PFSK-1 (cell line): Measurements from ENCODE around the gene CACNG4.

ENCODE experiments used
- FOXP2 ChIP-seq: optimal IDR thresholded peaks from 2 replicates; pipeline ENCODE3; 2011; ENCODE audit warnings: borderline replicate concordance, control low read depth, inconsistent platforms; ENCODE audit not compliant: insufficient read depth; ENCODE audit errors: extremely low read length, extremely low read depth
- POLR2AphosphoS5 ChIP-seq: IDR thresholded peaks from 2 replicates; pipeline ENCODE4 v1.6.1; 2012; ENCODE audit warnings: low read depth, mild to moderate bottlenecking, control low read depth, low read length, moderate library complexity
- SIN3A ChIP-seq: IDR thresholded peaks from 2 replicates; pipeline ENCODE4 v1.6.1; 2012; ENCODE audit warnings: mild to moderate bottlenecking, low read length, moderate library complexity, borderline replicate concordance; ENCODE audit not compliant: insufficient read depth
- TAF1 ChIP-seq: IDR thresholded peaks from 2 replicates; pipeline ENCODE4 v1.6.1; 2012; ENCODE audit warnings: low read length, control low read depth, borderline replicate concordance; ENCODE audit not compliant: insufficient read depth
- TF ChIP-seq, protein P1 (sequence below), 2 experiments: IDR thresholded peaks; 2 replicates each; pipeline versions ENCODE4 v1.6.1 to v1.8.0; 2011 to 2012; ENCODE audit warnings: low read depth in 2 of 2, low read length in 2 of 2, control low read depth in 1 of 2, inconsistent platforms in 1 of 2, mild to moderate bottlenecking in 1 of 2, moderate library complexity in 1 of 2; ENCODE audit not compliant: insufficient read depth in 1 of 2

CACNG4 gene

DNA sequence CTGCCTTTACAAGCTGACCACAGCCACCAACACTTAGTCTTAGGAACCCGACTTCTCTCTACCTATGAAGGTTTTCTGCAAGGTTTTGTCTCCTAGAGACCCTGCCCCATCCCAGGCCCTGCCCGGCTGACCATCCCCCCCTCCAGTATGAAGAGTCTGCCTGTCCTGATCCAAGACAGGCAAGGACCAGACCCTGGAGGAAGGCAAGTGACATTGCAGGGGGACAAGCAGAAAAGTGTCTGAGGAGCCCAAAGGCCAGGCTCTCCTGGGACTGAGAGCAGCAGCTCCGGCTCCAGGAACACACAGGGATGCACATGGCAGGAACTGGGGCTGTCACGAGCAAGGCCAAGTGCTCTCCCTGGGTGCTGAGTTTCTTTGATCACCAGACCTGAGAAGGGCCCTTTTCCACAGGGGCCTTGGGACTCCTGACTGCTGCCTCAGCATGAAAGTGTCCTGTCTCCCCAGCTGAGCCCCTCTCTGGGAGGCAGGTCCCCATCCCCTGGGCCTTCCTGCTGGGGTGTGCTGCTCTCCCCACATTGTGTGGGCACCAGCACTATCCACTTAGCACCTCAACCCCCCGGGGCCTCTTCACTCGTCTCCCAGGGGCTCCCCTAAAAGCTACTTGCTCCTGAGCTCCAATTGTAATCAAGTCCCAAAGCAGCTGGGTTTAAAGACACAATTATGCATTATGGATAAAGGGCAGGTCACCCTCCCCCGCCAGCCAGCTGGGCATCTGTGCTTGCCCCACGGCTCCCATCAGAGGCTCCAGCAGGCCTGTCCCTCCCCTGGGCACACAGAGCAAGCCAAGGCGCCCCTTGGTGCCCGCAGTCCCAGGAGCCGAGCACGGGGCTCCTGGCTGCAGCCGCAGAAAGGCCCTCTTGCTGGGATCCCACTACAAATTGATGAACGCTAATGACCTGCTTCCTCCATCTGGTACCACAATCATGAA, 11.6 kb upstream of the CACNG4 start:
- TF ChIP-seq FOXP2 = no peak
- no peak for TF ChIP-seq POLR2AphosphoS5
- TF ChIP-seq TAF1 = no peak
- no peak for TF ChIP-seq SIN3A
- TF ChIP-seq, protein P1, sequence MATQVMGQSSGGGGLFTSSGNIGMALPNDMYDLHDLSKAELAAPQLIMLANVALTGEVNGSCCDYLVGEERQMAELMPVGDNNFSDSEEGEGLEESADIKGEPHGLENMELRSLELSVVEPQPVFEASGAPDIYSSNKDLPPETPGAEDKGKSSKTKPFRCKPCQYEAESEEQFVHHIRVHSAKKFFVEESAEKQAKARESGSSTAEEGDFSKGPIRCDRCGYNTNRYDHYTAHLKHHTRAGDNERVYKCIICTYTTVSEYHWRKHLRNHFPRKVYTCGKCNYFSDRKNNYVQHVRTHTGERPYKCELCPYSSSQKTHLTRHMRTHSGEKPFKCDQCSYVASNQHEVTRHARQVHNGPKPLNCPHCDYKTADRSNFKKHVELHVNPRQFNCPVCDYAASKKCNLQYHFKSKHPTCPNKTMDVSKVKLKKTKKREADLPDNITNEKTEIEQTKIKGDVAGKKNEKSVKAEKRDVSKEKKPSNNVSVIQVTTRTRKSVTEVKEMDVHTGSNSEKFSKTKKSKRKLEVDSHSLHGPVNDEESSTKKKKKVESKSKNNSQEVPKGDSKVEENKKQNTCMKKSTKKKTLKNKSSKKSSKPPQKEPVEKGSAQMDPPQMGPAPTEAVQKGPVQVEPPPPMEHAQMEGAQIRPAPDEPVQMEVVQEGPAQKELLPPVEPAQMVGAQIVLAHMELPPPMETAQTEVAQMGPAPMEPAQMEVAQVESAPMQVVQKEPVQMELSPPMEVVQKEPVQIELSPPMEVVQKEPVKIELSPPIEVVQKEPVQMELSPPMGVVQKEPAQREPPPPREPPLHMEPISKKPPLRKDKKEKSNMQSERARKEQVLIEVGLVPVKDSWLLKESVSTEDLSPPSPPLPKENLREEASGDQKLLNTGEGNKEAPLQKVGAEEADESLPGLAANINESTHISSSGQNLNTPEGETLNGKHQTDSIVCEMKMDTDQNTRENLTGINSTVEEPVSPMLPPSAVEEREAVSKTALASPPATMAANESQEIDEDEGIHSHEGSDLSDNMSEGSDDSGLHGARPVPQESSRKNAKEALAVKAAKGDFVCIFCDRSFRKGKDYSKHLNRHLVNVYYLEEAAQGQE (IDR thresholded peaks at IDR 0.05; ENCODE audit: insufficient read depth in 1 of 2, low read depth in 2 of 2, low read length in 2 of 2) = no peak

GRCh38 chr17:66953630-66954020, 10.9 kb upstream of the CACNG4 start:
- TF ChIP-seq SIN3A = no peak
- no peak for TF ChIP-seq TAF1
- TF ChIP-seq FOXP2 = no peak

GRCh38 chr17:66954632-66955031, 9.9 kb upstream of the CACNG4 start:
- TF ChIP-seq SIN3A (no peak), FOXP2 (no peak), TAF1 (no peak), POLR2AphosphoS5 (no peak)
- TF ChIP-seq, protein P1 (IDR thresholded peaks at IDR 0.05; ENCODE audit: insufficient read depth in 1 of 2, low read depth in 2 of 2, low read length in 2 of 2) = no peak

DNA sequence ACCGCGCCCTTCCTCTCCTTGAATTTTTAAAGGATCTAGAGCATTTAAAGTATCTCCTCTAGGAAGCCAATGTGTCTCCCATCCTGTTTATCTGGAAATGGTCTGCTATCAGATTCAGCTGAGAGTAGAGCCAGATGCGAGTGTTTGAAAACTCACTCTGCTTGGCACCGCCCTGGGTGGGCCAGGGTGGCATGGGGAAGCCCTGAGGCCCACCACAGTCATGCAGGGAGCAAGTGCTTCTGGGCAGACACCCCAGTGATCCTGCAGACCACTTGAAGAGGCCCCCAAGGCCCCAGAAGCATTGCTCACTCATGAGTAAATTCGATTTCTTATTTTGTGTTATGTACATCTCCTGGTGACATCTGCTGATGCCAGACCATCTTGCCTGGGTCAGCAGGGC, 8.7 kb upstream of the CACNG4 start:
- no peak for TF ChIP-seq SIN3A
- TF ChIP-seq, protein P1 (IDR thresholded peaks at IDR 0.05; ENCODE audit: insufficient read depth in 1 of 2, low read depth in 2 of 2, low read length in 2 of 2) = no peak
- no peak for TF ChIP-seq FOXP2
- no peak for TF ChIP-seq TAF1
- no peak for TF ChIP-seq POLR2AphosphoS5

- TF ChIP-seq, protein P1 (IDR thresholded peaks at IDR 0.05; ENCODE audit: insufficient read depth in 1 of 2, low read depth in 2 of 2, low read length in 2 of 2) = no peak
- no peak for TF ChIP-seq POLR2AphosphoS5
- no peak for TF ChIP-seq TAF1
- TF ChIP-seq SIN3A = no peak
These were observed 7.6 kb upstream of the CACNG4 start for GRCh38 chr17:66956941-66957340.
